HK-2 (cell line): ENCODE data around the gene CNTNAP2.

Experiments used
- DNase-seq: peaks from one replicate; pipeline ENCODE4 v3.0.0-alpha.2; 2018; ENCODE audit not compliant: unreplicated experiment

CNTNAP2 gene

DNA sequence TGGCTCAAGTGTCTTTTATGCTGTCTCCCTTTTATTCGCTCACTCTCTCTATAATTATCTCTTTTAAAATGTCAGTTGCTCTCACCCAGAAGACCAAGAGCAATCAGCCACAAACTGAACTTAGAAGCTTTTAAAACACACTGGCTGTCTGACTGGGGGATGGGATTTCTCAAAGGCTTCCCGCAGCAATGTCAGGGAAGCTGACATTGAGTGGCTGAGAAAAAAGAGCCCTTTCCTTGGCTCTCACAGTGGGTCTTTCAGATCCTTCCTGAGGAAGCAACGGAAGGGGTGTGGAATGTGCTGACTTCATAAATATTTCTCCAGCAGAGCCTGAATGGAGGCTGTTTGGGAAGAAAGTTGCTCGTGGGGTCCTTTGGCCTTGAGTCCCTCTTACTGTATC, 2028.2 kb downstream of the CNTNAP2 start:
- no peak for DNase-seq

DNA sequence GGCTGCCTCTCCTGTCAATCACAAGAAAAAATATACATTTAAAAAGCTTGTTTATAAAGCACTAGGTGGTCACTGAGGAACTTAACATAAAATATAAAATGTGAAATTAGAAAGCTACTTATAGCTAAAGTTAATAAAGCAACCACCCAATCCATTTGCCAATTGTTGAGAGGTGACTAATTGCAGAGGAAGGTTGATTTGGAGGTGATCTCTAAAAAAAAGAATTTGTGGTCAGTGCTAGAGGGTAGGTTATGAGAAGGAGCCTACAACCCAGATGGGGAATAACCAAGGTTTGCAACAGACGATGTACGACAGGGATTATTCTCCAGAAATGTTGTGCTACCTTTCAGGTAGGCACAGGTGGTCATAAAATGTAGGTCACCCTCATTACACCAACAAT, 2029.7 kb downstream of the CNTNAP2 start:
- no peak for DNase-seq

DNA sequence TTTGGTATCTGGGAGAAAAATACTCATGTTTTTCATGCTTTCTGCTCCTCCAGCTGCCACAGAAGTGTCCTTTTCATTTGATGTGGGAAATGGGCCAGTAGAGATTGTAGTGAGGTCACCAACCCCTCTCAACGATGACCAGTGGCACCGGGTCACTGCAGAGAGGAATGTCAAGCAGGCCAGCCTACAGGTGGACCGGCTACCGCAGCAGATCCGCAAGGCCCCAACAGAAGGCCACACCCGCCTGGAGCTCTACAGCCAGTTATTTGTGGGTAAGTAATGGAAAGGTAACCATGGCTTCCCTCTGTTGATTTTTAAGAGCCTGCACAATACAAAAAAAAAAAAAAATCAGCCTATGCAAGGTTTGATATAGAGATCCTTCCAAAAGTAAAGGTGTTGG, 2030.8 kb downstream of the CNTNAP2 start:
- no peak for DNase-seq

DNA sequence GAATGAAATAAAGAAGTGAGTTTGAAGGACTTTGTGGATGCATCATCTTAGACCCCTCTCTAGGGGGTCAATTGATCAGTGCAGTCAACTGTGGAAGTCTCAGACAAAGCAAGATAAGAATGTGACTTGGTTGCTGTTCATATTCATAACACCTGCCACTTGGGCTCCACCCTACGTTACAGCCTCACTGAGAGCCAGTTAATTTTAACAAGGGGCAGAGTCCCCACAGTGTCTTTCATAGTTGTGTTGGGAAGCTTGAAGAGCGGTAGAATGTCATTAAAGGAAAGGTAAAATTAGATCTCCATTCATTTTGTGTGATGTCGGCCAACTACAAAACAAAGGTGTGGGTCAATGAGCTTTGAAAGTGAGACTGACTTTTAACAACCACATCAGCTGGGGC, 2031.9 kb downstream of the CNTNAP2 start:
- DNase-seq: no peak

DNA sequence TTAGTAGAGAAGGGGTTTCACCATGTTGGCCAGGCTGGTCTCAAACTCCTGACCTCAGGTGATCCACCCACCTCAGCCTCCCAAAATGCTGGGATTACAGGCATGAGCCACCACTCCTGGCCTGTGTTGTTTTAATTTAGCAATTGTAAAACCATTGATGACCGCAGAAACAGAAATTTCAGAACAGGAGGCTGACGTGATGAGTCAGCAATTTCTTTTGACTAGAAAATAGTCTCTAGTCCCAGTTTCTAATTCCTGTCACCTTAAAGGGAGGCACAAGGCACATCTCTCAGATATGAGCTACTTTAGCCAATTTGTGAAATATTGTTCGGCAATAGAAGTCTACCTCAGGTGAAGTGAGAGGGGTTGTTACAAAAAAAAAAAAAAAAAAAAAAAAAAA, 2033.1 kb downstream of the CNTNAP2 start:
- no peak for DNase-seq

DNA sequence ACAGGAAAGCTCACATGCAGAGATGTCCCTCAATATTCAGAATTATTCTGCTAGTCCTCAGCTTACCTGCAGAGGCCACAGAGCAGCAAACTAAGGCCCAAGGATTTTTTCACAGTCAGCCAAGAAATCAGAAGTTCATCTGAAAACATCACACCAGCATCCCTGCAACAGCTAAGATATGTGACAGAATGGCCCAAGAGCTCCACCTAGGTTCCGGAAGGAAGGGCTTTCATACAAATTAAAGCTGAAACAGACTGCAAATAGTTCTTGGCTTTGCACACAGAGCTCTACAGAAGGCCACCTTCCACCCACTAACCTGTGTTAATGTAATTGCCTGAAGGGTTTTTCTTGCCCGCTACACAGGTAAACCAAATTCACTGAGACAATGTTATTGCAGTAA, 2035.2 kb downstream of the CNTNAP2 start:
- no peak for DNase-seq

DNA sequence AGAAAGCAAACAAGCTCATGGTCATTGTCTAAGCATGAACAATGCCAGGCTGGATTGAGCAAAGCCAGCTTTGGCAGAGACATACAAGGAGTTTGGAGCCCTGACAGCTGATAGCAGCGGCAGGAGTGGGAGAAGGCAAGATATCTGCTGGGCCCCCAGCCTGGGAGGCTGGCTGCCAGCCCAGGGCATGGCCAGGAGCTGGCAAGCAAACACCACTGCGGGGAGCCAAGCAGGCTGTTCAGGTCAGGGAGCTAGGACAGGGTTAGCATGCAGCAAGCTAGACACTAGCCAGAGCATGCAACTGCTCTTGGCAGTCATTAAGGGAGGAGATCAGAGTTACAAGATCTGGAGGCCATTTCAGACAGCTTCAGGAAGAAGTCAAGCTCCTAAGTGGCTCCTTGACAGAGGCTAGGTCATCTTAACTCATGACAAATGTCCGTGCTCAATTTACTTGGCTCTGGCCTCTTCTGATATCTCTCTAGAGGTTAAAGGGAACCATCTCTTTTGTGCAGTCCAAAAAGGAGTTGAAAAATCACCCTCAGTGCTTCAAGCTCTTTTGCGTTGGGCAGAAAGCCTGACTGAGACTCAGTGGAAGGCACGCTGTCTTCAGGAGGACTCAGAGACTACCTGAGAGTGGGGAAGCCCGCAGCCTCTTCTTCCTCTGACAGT, 2037.1 kb downstream of the CNTNAP2 start:
- DNase-seq: no peak

DNA sequence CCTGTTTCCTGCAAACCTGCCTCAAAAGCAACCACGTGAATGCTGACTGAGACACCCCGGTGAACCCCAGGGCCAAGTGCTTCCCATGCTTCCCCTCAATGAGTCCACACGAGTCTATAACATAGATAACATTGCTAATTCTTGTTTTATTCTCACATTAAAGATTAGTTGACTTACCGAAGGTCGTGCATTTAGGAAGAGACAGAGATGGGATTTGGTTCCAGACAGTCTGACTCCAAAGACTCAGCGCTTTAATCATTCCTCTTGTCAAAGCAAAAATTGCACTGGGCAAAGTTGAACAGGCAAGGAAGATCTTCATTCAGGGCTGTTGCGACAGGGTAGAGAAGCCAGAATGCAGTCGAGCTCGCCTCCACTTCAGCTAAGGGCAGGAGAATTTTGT, 2038.4 kb downstream of the CNTNAP2 start:
- no peak for DNase-seq

DNA sequence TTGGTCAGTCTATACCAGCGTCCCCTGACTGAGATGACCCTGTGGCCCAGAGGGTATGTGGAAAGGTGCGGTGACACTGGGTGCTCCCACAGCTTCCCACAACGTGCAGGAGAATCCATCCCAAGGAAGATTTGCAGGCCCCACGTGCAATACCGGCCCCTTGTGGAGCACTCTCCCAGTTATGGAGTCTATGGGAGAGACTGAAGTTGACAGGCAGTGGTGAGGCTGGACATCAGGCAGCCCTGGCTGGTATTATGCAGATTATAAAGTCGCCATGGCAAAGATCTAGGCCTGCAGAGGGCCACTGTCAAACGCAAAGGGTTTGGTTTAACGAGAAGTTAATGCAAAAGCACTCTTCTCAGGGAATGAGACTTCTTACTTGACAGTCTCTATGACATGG, 2039.2 kb downstream of the CNTNAP2 start:
- no peak for DNase-seq

DNA sequence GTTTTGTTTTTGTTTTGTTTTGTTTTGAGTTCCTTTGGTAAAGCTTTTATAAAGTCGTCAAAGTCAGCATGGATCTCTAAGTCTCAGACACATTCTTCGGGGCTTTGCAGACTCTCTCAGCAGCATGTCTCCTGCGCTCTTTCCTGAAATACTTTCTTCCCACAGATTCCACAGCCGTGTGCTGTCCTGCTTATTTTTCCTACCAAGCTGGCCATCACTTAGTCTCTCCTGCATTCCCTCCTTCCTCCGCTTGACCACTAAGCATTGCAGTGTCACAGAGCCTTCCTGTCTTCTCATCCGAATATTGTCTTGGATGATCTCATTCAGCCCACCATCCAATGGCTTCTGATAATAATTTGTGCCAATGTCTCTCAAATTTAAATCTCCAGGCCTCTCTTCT, 2039.6 kb downstream of the CNTNAP2 start:
- DNase-seq: no peak

DNA sequence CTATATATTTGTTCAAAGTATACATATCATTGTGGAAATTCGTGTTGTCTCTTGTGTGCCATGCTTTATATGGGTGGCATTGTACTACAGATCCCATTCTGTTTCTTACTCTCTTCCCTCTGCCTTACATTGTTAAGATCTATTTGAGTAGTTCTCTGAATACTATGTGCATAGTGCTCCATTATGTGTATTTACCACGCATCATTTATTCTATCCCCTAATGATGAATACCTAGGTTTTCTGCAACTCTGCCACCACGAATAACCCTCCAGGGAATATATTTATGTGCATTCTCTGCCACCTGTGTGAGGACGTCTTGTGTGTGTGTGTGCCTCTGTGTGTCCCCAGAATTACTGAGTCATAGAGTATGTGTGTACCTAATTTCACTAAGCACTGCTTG, 2042.7 kb downstream of the CNTNAP2 start:
- DNase-seq: no peak

DNA sequence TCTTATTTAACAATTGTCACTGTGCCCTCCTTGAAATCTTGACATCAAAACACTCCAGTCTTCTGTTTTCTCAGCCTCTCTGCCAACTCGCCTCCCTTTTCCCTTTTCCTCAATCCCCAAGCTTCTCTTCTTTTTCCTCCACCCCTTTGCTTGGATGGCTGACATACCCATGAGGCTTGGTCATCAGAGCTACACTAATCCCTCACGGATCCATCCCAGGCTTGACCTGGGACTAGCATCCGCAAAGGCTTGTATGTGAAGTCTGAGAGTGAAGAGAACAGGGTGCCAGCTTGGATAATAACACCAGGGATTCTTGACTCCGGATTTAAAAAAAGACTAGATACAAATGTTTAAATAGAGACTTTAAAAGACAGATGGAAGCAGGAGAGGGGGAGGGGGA, 2045.2 kb downstream of the CNTNAP2 start:
- no peak for DNase-seq

DNA sequence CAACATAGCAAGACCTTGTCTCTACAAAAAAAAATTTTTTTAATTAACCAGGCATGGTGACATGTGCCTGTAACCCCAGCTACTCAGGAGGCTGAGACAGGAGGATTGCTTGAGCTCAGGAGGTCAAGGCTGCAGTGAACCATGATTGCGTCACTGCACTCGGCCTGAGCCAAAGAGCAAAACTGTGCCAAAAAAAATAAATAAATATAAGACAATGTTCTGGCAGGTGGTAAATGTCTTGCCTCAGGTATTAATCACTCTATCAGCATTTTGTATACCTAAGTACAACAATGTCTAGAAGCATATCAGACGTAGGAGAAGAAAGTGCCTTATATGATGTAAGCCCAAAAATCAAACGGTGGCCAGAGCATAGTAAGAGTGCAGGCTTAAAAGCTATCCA, 2046.2 kb downstream of the CNTNAP2 start:
- DNase-seq: no peak

DNA sequence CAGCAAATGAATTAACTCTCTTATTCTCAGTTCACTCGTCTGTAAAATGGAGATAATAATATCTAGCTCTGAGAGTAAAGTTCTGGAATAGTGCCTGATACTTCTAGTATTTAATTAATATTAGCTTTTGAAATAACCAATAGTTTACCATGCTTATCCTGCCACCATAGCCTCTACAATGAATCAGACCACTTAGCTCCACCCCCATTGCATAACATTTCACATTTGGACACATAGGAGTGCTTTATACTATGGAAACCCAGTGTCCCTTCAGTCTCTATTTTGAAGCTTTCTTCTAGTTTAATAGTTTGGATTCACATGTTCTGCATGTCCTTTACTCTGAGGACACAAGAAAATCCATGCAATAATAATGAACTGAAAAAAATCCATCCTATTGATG, 2046.6 kb downstream of the CNTNAP2 start:
- no peak for DNase-seq

DNA sequence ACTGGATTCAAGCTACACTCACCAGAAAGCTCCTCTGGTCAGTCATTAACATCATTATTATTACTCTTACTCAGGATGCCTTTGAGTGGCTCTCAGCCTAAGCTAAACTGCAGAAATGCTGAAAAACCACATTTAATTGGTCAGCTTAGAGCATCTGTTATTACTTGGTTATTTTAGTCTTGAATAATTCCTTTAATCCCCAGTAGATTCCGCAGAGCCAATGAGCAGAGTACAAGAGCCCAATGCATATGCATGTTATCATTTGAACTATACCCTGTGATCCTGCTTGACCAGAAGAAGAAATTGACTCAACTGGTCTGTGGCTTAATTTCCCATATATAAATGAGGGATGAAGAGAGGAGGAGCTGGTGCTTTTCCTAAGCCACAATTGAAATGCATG, 2056.3 kb downstream of the CNTNAP2 start:
- DNase-seq: no peak

DNA sequence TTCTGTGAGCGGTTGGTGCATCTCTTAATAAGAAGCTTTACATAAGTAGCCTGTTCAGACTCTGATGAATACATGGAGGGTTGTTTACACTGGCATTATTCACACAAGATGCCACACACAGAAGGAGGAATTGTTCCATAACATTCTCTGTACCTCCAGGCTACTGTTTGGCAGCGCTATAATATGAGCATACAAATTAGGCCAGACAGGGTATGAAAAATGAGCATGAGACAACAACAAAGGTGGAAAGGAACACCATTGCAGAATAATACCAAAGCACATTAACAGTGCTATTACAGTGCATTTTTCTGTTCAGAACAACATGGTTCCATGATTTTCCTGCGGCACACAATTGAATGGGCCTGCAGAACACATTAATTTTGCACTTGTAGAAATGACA, 2056.8 kb downstream of the CNTNAP2 start:
- DNase-seq: no peak

DNA sequence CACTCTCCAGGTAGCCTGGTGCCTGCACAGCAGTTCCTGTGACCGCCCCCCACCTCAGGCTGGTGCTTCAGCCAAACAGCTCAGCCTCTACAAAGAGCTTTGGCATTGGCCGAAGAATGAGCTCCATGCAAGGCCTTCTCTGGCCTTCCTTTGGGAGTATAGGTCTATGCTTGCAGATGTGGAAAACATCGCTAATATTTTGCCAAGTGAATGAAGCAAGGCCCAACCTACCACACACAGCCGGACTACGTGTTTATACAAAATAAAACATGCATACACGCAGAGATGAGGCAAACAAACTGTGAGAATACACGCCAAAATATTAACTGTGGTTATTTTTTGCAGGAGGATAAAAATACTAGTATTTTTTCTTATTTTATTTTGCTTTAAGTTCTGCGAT, 2057.8 kb downstream of the CNTNAP2 start:
- DNase-seq: no peak

DNA sequence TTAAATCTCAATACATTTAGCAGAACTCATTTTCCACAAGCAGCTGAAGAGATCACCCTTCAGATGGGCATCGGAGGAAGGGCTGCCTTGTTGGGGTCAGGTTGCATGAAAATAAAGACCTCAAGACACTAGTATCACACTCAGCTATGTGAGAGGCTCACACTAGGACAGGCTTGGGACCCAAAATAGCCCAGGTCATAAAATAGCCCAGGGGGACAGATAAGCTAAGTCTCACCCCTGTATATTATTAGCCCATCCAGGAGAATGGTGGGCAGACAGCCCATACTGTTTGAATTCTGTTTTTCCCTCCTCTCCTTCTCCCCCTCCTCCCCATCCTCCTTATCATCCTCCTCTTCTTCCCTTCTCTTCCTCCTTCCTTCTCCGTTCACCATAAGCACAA, 2058.9 kb downstream of the CNTNAP2 start:
- DNase-seq: no peak

DNA sequence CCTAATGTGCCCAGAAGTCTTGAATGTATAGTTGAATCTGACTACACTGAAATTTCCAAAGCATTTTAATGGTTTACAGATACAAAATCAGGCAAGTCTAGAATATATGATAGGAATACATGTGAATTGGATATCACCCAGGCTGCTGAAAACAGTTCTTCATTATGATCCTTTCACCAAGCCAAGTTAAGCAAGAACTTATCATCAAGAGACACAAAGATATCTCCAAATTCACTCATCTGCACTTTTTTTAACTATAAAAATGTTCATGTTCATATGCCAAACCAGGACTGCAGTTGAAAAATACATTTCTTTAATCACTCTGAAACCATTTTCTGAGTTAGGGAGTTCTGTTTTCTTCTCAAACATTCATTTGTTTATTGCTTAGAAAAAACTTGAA, 2061.4 kb downstream of the CNTNAP2 start:
- no peak for DNase-seq

DNA sequence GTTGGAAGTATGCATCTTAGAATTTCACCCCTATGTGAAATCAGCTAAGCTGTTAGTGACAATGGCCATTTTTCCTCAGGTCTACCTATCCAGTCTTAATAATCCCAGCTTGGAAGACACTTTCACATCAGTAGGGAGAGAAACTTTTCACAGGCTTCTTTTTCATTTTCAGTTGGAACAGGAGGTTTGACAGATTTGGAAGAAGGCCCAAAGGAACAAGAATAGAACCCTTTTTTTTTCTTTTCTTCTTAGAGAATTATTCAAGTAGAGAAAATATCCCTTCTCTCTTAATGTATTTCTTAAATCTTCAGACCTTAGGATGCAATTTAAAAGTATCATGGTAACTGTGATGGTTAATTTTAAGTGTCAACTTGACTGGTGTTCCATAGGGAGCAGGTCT, 2063.5 kb downstream of the CNTNAP2 start:
- DNase-seq: no peak

DNA sequence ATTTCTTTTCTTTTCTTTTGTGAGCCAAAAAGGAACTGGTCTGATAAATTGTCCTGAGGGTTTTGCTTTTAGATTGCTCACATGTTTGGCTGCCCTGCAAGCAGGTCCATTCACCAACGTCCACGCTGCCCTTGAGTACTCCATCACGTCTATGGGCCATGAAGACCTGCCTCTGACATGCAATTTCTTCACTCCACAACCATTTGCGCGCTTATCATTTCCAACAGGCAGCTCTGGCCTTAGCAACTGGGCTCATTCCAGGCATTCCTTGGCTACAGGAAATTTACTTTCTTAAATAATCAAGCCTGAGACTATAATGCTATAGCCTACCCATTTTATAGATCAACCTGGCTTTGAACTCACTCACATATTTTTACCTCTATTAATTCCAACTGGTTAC, 2065.7 kb downstream of the CNTNAP2 start:
- DNase-seq: no peak

DNA sequence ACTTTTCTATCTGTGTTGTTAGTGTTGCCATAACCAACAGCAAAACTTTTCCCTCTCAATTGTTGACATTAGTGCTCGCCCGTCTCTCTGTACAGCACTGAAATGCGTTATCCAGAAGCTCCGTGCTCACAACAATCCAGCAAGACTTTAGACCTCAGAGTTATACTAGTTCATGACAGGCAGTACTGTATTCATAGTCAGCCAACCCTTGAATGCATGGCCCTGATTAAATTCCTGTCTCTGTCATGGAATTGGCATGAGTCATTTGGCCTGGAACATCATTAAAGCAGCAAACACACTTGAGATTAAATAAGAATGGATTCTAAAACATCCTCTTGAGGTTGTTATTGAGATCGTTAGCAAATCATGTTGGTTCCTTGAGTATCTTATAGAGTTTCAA, 2068.4 kb downstream of the CNTNAP2 start:
- no peak for DNase-seq

DNA sequence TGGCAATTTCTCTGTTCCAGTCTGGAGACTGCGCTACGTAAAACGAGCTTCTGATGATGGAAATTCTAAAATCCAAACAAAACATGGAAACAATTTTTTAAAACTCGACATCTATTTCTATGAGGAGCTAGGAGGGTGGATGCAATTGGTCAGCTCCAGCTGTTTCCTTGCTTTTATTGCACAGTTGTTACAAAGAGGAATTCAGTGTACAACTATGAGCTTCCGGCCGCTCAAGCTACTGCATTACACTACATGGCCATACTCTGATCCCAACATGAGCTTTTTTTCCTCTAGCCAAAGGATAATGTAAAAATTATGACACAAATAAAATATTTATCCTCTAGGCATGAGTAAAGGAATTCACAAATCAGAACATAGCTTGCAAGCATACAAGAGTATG, 2070.9 kb downstream of the CNTNAP2 start:
- no peak for DNase-seq

DNA sequence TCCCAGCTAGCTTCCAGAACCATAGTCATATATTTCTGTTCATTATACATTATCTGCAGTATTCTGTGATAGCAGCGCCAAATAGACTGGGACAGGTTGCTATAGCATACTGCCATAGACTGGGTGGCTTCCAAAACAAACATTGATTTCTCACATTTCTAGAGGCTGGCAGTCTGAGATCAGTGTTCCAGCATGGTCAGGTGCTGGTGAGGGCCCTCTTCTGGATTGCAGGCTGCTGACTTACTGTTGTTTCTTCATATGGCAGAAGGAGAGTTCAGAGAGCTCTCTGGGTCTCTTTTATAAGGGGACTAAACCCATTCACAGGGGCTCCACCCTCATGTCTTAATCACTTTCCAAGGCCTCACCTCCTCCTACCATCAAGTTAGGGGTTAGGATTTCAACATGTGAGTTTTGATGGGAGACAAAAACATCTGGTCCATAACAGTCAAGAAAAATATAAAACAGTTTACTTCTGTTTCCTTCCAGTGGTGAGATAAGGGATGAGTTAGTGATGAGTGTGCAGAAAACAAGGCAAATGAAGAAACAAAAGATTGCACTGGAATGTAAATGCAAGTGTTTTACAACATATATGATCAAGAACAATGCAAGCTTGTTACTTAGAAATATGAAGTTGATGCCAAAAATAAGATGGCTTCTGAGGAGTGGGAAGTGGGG, 2074.9 kb downstream of the CNTNAP2 start:
- DNase-seq: no peak
